Measurements from ENCODE around the gene MTSS2.

Gene MTSS2

GRCh38 chr16:70657956-70658355 lies 27.9 kb downstream of the MTSS2 start:
- peaks cover 27% of the 10 kb centered on the region for H3K4me1 ChIP-seq (ENCODE audit: control insufficient read depth, insufficient read depth, low read length)
- H3K36me3 ChIP-seq (ENCODE audit: control insufficient read depth in 2 of 2, insufficient read depth in 2 of 2, low read length in 2 of 2), result no peaks in the 10 kb centered on the region
- no peak overlapping the region for H3K9ac ChIP-seq (ENCODE audit: low read length in 2 of 2)
- H3K4me3 ChIP-seq (ENCODE audit: low read length in 2 of 2), result no peak overlapping the region
- no peak overlapping the region for H3K27ac ChIP-seq (ENCODE audit: low read length)
- H3K27me3 ChIP-seq (ENCODE audit: control insufficient read depth in 1 of 2, insufficient read depth in 2 of 2, low read length in 2 of 2), result no peaks in the 10 kb centered on the region
- H3K9me3 ChIP-seq (ENCODE audit: control insufficient read depth in 2 of 2, low read length in 2 of 2), result no peaks in the 10 kb centered on the region

DNA sequence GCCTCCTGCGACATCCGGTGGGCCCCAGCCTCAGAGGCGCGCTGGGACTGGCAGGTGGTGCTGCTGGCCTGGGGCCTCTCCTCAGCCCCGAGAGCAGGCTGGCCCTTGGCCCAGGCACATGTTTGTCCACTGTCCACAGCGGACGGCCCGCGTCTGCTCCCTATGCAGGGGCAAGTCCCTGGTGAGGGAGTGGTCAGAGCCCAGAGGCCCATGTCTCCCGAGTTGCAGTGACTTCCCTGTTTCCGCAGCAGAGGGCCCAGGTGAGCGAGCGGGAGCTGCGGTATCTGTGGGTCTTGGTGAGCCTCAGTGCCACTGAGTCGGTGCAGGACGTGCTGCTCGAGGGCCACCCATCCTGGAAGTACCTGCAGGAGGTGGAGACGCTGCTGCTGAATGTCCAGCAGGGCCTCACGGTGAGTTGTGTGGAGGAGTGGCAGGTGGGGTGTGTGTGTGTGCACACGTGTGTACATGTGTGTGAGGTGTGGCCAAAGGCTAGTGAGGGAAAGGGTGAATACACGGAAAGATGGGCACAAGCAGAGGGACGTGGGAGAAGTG lies 29.1 kb downstream of the MTSS2 start:
- Histone ChIP-seq H3K9ac (ENCODE audit: low read length in 2 of 2) (no peak overlapping the region), H3K27ac (ENCODE audit: low read length) (no peak overlapping the region), H3K36me3 (ENCODE audit: control insufficient read depth in 2 of 2, insufficient read depth in 2 of 2, low read length in 2 of 2) (no peaks in the 10 kb centered on the region), H3K4me1 (ENCODE audit: control insufficient read depth, insufficient read depth, low read length) (peaks cover 16% of the 10 kb centered on the region), H3K4me3 (ENCODE audit: low read length in 2 of 2) (no peak overlapping the region), H3K27me3 (ENCODE audit: control insufficient read depth in 1 of 2, insufficient read depth in 2 of 2, low read length in 2 of 2) (no peaks in the 10 kb centered on the region), H3K9me3 (ENCODE audit: control insufficient read depth in 2 of 2, low read length in 2 of 2) (no peaks in the 10 kb centered on the region)

- H3K4me3 ChIP-seq (ENCODE audit: low read length in 2 of 2), result no peak overlapping the region
- H3K27ac ChIP-seq (ENCODE audit: low read length), result no peak overlapping the region
- H3K4me1 ChIP-seq (ENCODE audit: control insufficient read depth, insufficient read depth, low read length), result peaks cover 11% of the 10 kb centered on the region
- no peaks in the 10 kb centered on the region for H3K27me3 ChIP-seq (ENCODE audit: control insufficient read depth in 1 of 2, insufficient read depth in 2 of 2, low read length in 2 of 2)
- H3K36me3 ChIP-seq (ENCODE audit: control insufficient read depth in 2 of 2, insufficient read depth in 2 of 2, low read length in 2 of 2), result no peaks in the 10 kb centered on the region
- H3K9me3 ChIP-seq (ENCODE audit: control insufficient read depth in 2 of 2, low read length in 2 of 2), result no peaks in the 10 kb centered on the region
- H3K9ac ChIP-seq (ENCODE audit: low read length in 2 of 2), result no peak overlapping the region
These were observed 29.7 kb downstream of the MTSS2 start for GRCh38 chr16:70656065-70656711.

GRCh38 chr16:70653809-70654771 lies 31.8 kb downstream of the MTSS2 start:
- peak overlapping the region; percentile 64 for H3K27ac ChIP-seq (ENCODE audit: low read length)
- H3K36me3 ChIP-seq (ENCODE audit: control insufficient read depth in 2 of 2, insufficient read depth in 2 of 2, low read length in 2 of 2), result no peaks in the 10 kb centered on the region
- H3K9ac ChIP-seq (ENCODE audit: low read length in 2 of 2), result peak overlapping the region; percentile 31 to 51

DNA sequence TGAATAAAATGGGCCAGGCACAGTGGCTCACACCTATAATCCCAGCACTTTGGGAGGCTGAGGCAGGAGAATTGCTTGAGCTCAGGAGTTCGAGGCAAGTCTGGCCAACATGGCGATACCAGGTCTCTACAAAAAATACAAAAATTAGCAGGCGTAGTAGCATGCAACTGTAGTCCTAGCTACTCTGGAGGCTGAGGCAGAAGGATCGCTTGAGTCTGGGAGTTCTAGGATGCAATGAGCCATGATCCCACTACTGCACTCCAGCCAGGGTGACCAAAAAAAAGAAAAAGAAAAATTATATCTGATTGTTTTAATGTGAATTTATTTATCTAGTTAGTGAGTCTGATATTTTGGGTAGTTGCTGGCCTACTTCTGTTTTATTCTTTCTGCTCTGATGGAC lies 32.4 kb downstream of the MTSS2 start:
- Histone ChIP-seq H3K27ac (ENCODE audit: low read length) (no peak overlapping the region), H3K36me3 (ENCODE audit: control insufficient read depth in 2 of 2, insufficient read depth in 2 of 2, low read length in 2 of 2) (no peaks in the 10 kb centered on the region), H3K4me1 (ENCODE audit: control insufficient read depth, insufficient read depth, low read length) (peaks cover 8% of the 10 kb centered on the region), H3K9me3 (ENCODE audit: control insufficient read depth in 2 of 2, low read length in 2 of 2) (no peaks in the 10 kb centered on the region), H3K4me3 (ENCODE audit: low read length in 2 of 2) (no peak overlapping the region), H3K27me3 (ENCODE audit: control insufficient read depth in 1 of 2, insufficient read depth in 2 of 2, low read length in 2 of 2) (no peaks in the 10 kb centered on the region), H3K9ac (ENCODE audit: low read length in 2 of 2) (no peak overlapping the region)

More at GRCh38 chr16:70653809-70654771, 31.8 kb downstream of the MTSS2 start:
- Histone ChIP-seq H3K4me3 (ENCODE audit: low read length in 2 of 2) (peak overlapping the region; percentile 44 to 65), H3K27me3 (ENCODE audit: control insufficient read depth in 1 of 2, insufficient read depth in 2 of 2, low read length in 2 of 2) (no peaks in the 10 kb centered on the region), H3K9me3 (ENCODE audit: control insufficient read depth in 2 of 2, low read length in 2 of 2) (no peaks in the 10 kb centered on the region), H3K4me1 (ENCODE audit: control insufficient read depth, insufficient read depth, low read length) (peaks cover 8% of the 10 kb centered on the region)

- Histone ChIP-seq H3K36me3 (ENCODE audit: control insufficient read depth in 2 of 2, insufficient read depth in 2 of 2, low read length in 2 of 2) (no peaks in the 10 kb centered on the region), H3K27ac (ENCODE audit: low read length) (no peak overlapping the region), H3K9ac (ENCODE audit: low read length in 2 of 2) (no peak overlapping the region), H3K9me3 (ENCODE audit: control insufficient read depth in 2 of 2, low read length in 2 of 2) (no peaks in the 10 kb centered on the region), H3K4me3 (ENCODE audit: low read length in 2 of 2) (no peak overlapping the region), H3K27me3 (ENCODE audit: control insufficient read depth in 1 of 2, insufficient read depth in 2 of 2, low read length in 2 of 2) (no peaks in the 10 kb centered on the region), H3K4me1 (ENCODE audit: control insufficient read depth, insufficient read depth, low read length) (peaks cover 13% of the 10 kb centered on the region)
These were observed 33.5 kb downstream of the MTSS2 start for GRCh38 chr16:70652322-70652721.

DNA sequence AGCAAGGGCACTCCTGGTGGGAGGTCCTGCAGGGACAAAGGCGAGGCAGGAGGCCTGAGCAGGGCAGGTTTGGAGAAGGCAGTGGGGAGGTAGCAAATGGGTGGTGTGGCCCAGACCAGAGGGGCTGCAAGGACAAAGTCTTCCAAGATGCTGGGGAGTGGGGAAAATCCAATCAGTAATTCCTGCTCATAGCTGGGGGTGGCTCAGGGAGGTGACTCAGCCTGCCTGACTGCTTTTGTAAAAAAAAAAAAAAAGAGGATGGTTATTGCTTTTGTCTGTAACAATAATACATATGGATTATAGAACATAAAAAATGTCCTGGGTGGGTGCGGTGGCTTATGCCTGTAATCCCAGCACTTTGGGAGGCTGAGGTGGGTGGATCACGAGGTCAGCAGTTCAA lies 34.3 kb downstream of the MTSS2 start:
- Histone ChIP-seq H3K4me1 (ENCODE audit: control insufficient read depth, insufficient read depth, low read length) (peaks cover 15% of the 10 kb centered on the region), H3K27me3 (ENCODE audit: control insufficient read depth in 1 of 2, insufficient read depth in 2 of 2, low read length in 2 of 2) (no peaks in the 10 kb centered on the region), H3K9ac (ENCODE audit: low read length in 2 of 2) (no peak overlapping the region), H3K27ac (ENCODE audit: low read length) (no peak overlapping the region), H3K9me3 (ENCODE audit: control insufficient read depth in 2 of 2, low read length in 2 of 2) (no peaks in the 10 kb centered on the region), H3K4me3 (ENCODE audit: low read length in 2 of 2) (no peak overlapping the region), H3K36me3 (ENCODE audit: control insufficient read depth in 2 of 2, insufficient read depth in 2 of 2, low read length in 2 of 2) (no peaks in the 10 kb centered on the region)

DNA sequence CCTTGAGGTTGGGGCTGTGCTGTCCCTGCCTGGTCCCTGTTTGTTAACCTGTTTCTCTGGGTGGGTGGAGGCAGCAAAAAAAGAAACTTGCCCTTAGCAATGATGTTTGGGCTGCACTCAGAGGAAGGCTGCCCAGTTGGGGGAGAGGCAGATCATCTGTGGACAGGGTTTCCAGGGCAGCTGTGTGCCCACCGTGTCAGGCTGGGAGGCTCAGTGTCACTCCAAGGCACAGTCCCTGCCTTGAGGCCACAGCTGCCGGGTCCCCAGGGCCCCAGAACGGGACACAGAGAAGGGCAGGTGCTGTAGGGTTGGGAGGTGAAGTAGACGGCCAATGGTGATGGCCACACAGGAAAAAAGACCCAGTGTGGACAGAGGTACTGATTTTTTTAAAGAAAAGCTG lies 35.6 kb downstream of the MTSS2 start:
- Histone ChIP-seq H3K27me3 (ENCODE audit: control insufficient read depth in 1 of 2, insufficient read depth in 2 of 2, low read length in 2 of 2) (no peaks in the 10 kb centered on the region), H3K27ac (ENCODE audit: low read length) (no peak overlapping the region), H3K36me3 (ENCODE audit: control insufficient read depth in 2 of 2, insufficient read depth in 2 of 2, low read length in 2 of 2) (no peaks in the 10 kb centered on the region), H3K4me3 (ENCODE audit: low read length in 2 of 2) (no peak overlapping the region), H3K9me3 (ENCODE audit: control insufficient read depth in 2 of 2, low read length in 2 of 2) (no peaks in the 10 kb centered on the region), H3K4me1 (ENCODE audit: control insufficient read depth, insufficient read depth, low read length) (peaks cover 18% of the 10 kb centered on the region), H3K9ac (ENCODE audit: low read length in 2 of 2) (no peak overlapping the region)

- no peaks in the 10 kb centered on the region for H3K9me3 ChIP-seq (ENCODE audit: control insufficient read depth in 2 of 2, low read length in 2 of 2)
- H3K27ac ChIP-seq (ENCODE audit: low read length), result no peak overlapping the region
- peaks cover 15% of the 10 kb centered on the region for H3K4me1 ChIP-seq (ENCODE audit: control insufficient read depth, insufficient read depth, low read length)
- H3K36me3 ChIP-seq (ENCODE audit: control insufficient read depth in 2 of 2, insufficient read depth in 2 of 2, low read length in 2 of 2), result no peaks in the 10 kb centered on the region
- H3K4me3 ChIP-seq (ENCODE audit: low read length in 2 of 2), result no peak overlapping the region
- no peak overlapping the region for H3K9ac ChIP-seq (ENCODE audit: low read length in 2 of 2)
- no peaks in the 10 kb centered on the region for H3K27me3 ChIP-seq (ENCODE audit: control insufficient read depth in 1 of 2, insufficient read depth in 2 of 2, low read length in 2 of 2)
These were observed 36.6 kb downstream of the MTSS2 start for GRCh38 chr16:70649300-70649699.

GRCh38 chr16:70648606-70649005 lies 37.2 kb downstream of the MTSS2 start:
- no peaks in the 10 kb centered on the region for H3K9me3 ChIP-seq (ENCODE audit: control insufficient read depth in 2 of 2, low read length in 2 of 2)
- H3K36me3 ChIP-seq (ENCODE audit: control insufficient read depth in 2 of 2, insufficient read depth in 2 of 2, low read length in 2 of 2), result no peaks in the 10 kb centered on the region
- H3K27ac ChIP-seq (ENCODE audit: low read length), result no peak overlapping the region
- no peak overlapping the region for H3K9ac ChIP-seq (ENCODE audit: low read length in 2 of 2)
- no peak overlapping the region for H3K4me3 ChIP-seq (ENCODE audit: low read length in 2 of 2)
- H3K27me3 ChIP-seq (ENCODE audit: control insufficient read depth in 1 of 2, insufficient read depth in 2 of 2, low read length in 2 of 2), result no peaks in the 10 kb centered on the region
- peaks cover 10% of the 10 kb centered on the region for H3K4me1 ChIP-seq (ENCODE audit: control insufficient read depth, insufficient read depth, low read length)
